Osteoblast (primary cell): ENCODE measurements around the gene ASTN2. TPM values are rescaled to one million over a fixed set of nuclear protein-coding genes. Genes with fewer than 3 reads are reported as not detected.

Experiments used
- DNase-seq: peaks from one replicate; pipeline ENCODE4 v3.0.0; 2011; ENCODE audit warnings: low spot score, mixed read lengths; ENCODE audit not compliant: insufficient read length; ENCODE audit errors: missing footprints
- H2AFZ ChIP-seq: 2 replicates; pipeline ENCODE4 v1.6.0; 2011; ENCODE audit warnings: mild to moderate bottlenecking, low read length
- H3K27ac ChIP-seq: 2 replicates; pipeline ENCODE4 v1.5.1; 2011; ENCODE audit warnings: mild to moderate bottlenecking, low read depth, low read length, moderate library complexity
- H3K27me3 ChIP-seq: 2 replicates; pipeline ENCODE4 v1.6.0; 2012; ENCODE audit warnings: mild to moderate bottlenecking, control low read depth, inconsistent platforms, low read length, moderate library complexity; ENCODE audit not compliant: insufficient read depth
- H3K36me3 ChIP-seq: 2 replicates; pipeline ENCODE4 v1.5.1; 2011; ENCODE audit warnings: mild to moderate bottlenecking, low read length, control low read depth, moderate library complexity; ENCODE audit not compliant: insufficient read depth
- H3K4me1 ChIP-seq: 2 replicates; pipeline ENCODE4 v1.5.1; 2011; ENCODE audit warnings: mild to moderate bottlenecking, low read length, control low read depth, moderate library complexity; ENCODE audit not compliant: insufficient read depth
- H3K4me2 ChIP-seq: 2 replicates; pipeline ENCODE4 v1.6.0; 2011; ENCODE audit warnings: mild to moderate bottlenecking, low read length; ENCODE audit not compliant: insufficient read depth
- H3K4me3 ChIP-seq: fragments of 200-600 bp; sonication (generic); 3 replicates; pipeline ENCODE4 v1.5.1; 2012; ENCODE audit warnings: mild to moderate bottlenecking, low read length, inconsistent platforms; ENCODE audit not compliant: insufficient read depth
- H3K79me2 ChIP-seq: 2 replicates; pipeline ENCODE4 v1.6.0; 2012; ENCODE audit warnings: mild to moderate bottlenecking, low read length, control low read depth, inconsistent platforms; ENCODE audit not compliant: insufficient read depth
- H3K9me3 ChIP-seq: 2 replicates; pipeline ENCODE4 v1.5.1; 2011; ENCODE audit warnings: low read depth, low read length, control low read depth
- H4K20me1 ChIP-seq: 2 replicates; pipeline ENCODE4 v1.6.0; 2012; ENCODE audit warnings: mild to moderate bottlenecking, low read length, control low read depth; ENCODE audit not compliant: insufficient read depth
- CTCF ChIP-seq: IDR thresholded peaks from 2 replicates; pipeline ENCODE4 v1.5.1; 2011; ENCODE audit warnings: mild to moderate bottlenecking, low read depth, low read length, moderate library complexity; ENCODE audit errors: extremely low read depth
- total RNA-seq: library from RNA; depleted of rRNA; stranded (reverse); fragments of >200 nt; gene quantifications from 2 replicates; pipeline ENCODE4 v1.2.3, GENCODE V29; 2012

Gene ASTN2
- total RNA-seq, 1 donor: 4.7 TPM

- TF ChIP-seq CTCF: no peak
- H3K36me3 ChIP-seq: no peaks in the 10 kb centered on the region
- H3K4me2 ChIP-seq: no peak overlapping the region
- no peaks in the 10 kb centered on the region for H3K4me1 ChIP-seq
- no peak overlapping the region for H3K27ac ChIP-seq
- H3K4me3 ChIP-seq: no peak overlapping the region
- no peaks in the 10 kb centered on the region for H4K20me1 ChIP-seq
- no peak overlapping the region for H2AFZ ChIP-seq
- no peaks in the 10 kb centered on the region for H3K27me3 ChIP-seq
- no peaks in the 10 kb centered on the region for H3K79me2 ChIP-seq
- no peaks in the 10 kb centered on the region for H3K9me3 ChIP-seq
- DNase-seq: no peak
Observed at GRCh38 chr9:116623715-116624114, 791.1 kb downstream of the ASTN2 start.

- no peak for DNase-seq
- Histone ChIP-seq H3K4me1 (no peaks in the 10 kb centered on the region), H3K27me3 (no peaks in the 10 kb centered on the region), H3K4me2 (no peak overlapping the region), H3K4me3 (no peak overlapping the region), H3K27ac (no peak overlapping the region), H3K9me3 (no peaks in the 10 kb centered on the region), H3K79me2 (no peaks in the 10 kb centered on the region), H3K36me3 (no peaks in the 10 kb centered on the region), H4K20me1 (no peaks in the 10 kb centered on the region), H2AFZ (no peak overlapping the region)
- no peak for TF ChIP-seq CTCF
Observed at GRCh38 chr9:116617389-116617788, 797.5 kb downstream of the ASTN2 start.

- H3K9me3 ChIP-seq: no peaks in the 10 kb centered on the region
- H3K4me3 ChIP-seq: no peak overlapping the region
- no peaks in the 10 kb centered on the region for H3K79me2 ChIP-seq
- H2AFZ ChIP-seq: no peak overlapping the region
- H3K36me3 ChIP-seq: no peaks in the 10 kb centered on the region
- no peaks in the 10 kb centered on the region for H4K20me1 ChIP-seq
- H3K4me1 ChIP-seq: no peaks in the 10 kb centered on the region
- no peak for DNase-seq
- no peak for TF ChIP-seq CTCF
- H3K4me2 ChIP-seq: no peak overlapping the region
- no peak overlapping the region for H3K27ac ChIP-seq
- no peaks in the 10 kb centered on the region for H3K27me3 ChIP-seq
Observed at GRCh38 chr9:116616304-116616914, 798.4 kb downstream of the ASTN2 start.

GRCh38 chr9:116608064-116608463 lies 806.8 kb downstream of the ASTN2 start:
- Histone ChIP-seq H3K4me2 (no peak overlapping the region), H3K27ac (no peak overlapping the region), H4K20me1 (no peaks in the 10 kb centered on the region), H3K27me3 (no peaks in the 10 kb centered on the region), H2AFZ (no peak overlapping the region), H3K4me1 (no peaks in the 10 kb centered on the region), H3K4me3 (no peak overlapping the region), H3K79me2 (no peaks in the 10 kb centered on the region), H3K36me3 (no peaks in the 10 kb centered on the region), H3K9me3 (no peaks in the 10 kb centered on the region)
- no peak for DNase-seq
- TF ChIP-seq CTCF: no peak
